ENCODE data around the gene CRTC2.

CRTC2 gene

DNA sequence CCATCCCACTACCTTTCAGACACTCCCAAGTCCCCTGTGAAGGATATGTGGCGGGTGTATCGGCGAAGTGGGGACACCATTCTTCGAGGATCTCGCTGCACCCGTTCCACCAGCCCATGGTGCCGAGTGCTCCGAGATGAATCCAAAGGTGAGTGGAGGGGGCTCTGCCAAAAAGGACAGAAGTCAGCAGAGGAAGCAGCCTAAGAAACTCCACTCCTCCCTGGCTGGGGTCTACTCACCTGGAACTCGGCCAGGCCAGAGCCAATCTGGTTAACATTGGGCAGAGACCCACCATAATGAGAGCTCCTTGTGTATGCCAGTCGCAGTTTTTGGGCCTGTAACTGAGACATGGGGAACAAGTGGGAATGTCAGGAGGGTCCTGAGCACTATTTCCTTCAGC lies 3.6 kb downstream of the CRTC2 start:
- H3K4me3 ChIP-seq (ENCODE audit: control insufficient read depth in 1 of 7, extremely low read depth in 1 of 7, insufficient read depth in 4 of 7, low read depth in 2 of 7, low read length in 6 of 7) = no peak overlapping the region
- no peak overlapping the region for H3K27ac ChIP-seq (ENCODE audit: insufficient read depth in 1 of 2, low read depth in 1 of 2, low read length in 2 of 2, poor library complexity in 1 of 2, severe bottlenecking in 2 of 2)
- H3K4me1 ChIP-seq (ENCODE audit: control extremely low read depth in 1 of 4, control insufficient read depth in 4 of 4, insufficient read depth in 4 of 4, low read length in 3 of 4) = peaks cover 12 to 39% (median 30%) of the 10 kb centered on the region in 4 experiments
- H3K36me3 ChIP-seq (ENCODE audit: control insufficient read depth in 4 of 4, insufficient read depth in 4 of 4, low read length in 3 of 4) = peaks cover 14 to 56% (median 43%) of the 10 kb centered on the region in 4 experiments
- ChIA-PET CTCF (interaction anchor here (1.4 to 6.2 kb wide), 2 partner anchors 9 to 30 kb away, joined by 3 to 52 read pairs; partner anchors contain the start of gene DENND4B), POLR2A (no interaction called here)
- H3K9me3 ChIP-seq (ENCODE audit: control extremely low read depth in 1 of 5, control insufficient read depth in 4 of 5, insufficient read depth in 2 of 5, low read depth in 1 of 5, low read length in 4 of 5) = no peaks in the 10 kb centered on the region
- H3K27me3 ChIP-seq (replicated peaks in 2 of 5; ENCODE audit: control insufficient read depth in 4 of 5, insufficient read depth in 5 of 5, low read length in 4 of 5) = no peaks in the 10 kb centered on the region
- WGBS (ENCODE audit: insufficient coverage) = 95% methylated on average over 8 of the region's 10 CpGs
- DNase-seq = no peak

DNA sequence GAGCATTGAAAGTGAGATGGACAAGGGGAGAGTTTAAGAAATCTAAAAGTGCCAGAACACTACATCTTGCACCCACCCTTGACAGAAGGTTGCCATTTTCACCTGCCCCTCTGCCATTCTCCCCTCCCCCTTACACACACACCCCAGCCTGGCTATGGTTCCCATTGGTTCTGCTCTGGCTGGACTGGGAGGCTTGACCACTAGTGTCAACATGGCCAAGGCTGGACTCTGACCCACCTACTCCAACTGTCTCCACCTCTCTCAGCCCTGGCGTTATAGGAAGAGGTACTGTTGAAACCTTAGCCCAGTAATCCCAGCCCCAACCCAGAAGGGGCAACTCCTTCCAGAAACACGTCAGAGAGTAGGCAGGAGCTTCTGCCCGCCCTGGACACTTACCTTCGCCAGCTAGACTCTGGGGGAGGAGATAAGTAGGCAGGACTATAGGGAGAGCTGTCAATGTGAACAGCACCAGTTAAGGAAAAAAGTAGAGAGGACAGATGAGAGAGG lies 4.5 kb downstream of the CRTC2 start:
- ChIA-PET POLR2A (no interaction called here), CTCF (interaction anchor here (1.0 to 6.2 kb wide), 5 partner anchors 8 to 156 kb away, joined by 3 to 52 read pairs (median 5); partner anchors contain the start of genes DENND4B and RAB13)
- no peaks in the 10 kb centered on the region for H3K27me3 ChIP-seq (replicated peaks in 2 of 5; ENCODE audit: control insufficient read depth in 4 of 5, insufficient read depth in 5 of 5, low read length in 4 of 5)
- peaks cover 12 to 30% (median 25%) of the 10 kb centered on the region in 4 experiments for H3K4me1 ChIP-seq (ENCODE audit: control extremely low read depth in 1 of 4, control insufficient read depth in 4 of 4, insufficient read depth in 4 of 4, low read length in 3 of 4)
- 96% methylated on average over 4 of the region's 4 CpGs for WGBS (ENCODE audit: insufficient coverage)
- H3K4me3 ChIP-seq (ENCODE audit: control insufficient read depth in 1 of 7, extremely low read depth in 1 of 7, insufficient read depth in 4 of 7, low read depth in 2 of 7, low read length in 6 of 7) = no peak overlapping the region
- peaks cover 14 to 56% (median 43%) of the 10 kb centered on the region in 4 experiments for H3K36me3 ChIP-seq (ENCODE audit: control insufficient read depth in 4 of 4, insufficient read depth in 4 of 4, low read length in 3 of 4)
- H3K27ac ChIP-seq (ENCODE audit: insufficient read depth in 1 of 2, low read depth in 1 of 2, low read length in 2 of 2, poor library complexity in 1 of 2, severe bottlenecking in 2 of 2) = peak overlapping the region in 1 of 2 experiments; percentile 12
- no peak for DNase-seq
- H3K9me3 ChIP-seq (ENCODE audit: control extremely low read depth in 1 of 5, control insufficient read depth in 4 of 5, insufficient read depth in 2 of 5, low read depth in 1 of 5, low read length in 4 of 5) = no peaks in the 10 kb centered on the region

DNA sequence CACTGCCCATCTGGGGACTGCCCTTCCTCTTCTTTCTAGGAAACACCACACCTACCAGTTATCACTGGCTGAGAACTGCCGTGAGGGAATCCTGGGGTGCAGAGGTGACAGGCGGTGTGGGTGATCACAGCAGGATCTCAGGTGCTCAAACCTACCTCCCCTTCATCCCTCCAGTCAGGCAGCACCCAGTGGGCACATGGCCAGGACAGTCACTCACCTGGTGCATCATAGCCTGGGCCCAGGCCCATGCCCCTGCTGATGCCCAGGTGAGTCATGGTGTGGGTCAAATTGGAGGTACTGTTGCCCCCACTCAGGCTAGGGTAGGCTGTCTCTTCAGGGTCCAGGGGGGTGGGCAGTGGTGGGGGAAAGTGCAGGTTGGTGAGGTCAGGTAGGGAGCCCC lies 6.6 kb downstream of the CRTC2 start:
- ChIA-PET CTCF (no interaction called here), POLR2A (no interaction called here)
- Histone ChIP-seq H3K36me3 (ENCODE audit: control insufficient read depth in 4 of 4, insufficient read depth in 4 of 4, low read length in 3 of 4) (peaks cover 14 to 75% (median 58%) of the 10 kb centered on the region in 4 experiments), H3K27ac (ENCODE audit: insufficient read depth in 1 of 2, low read depth in 1 of 2, low read length in 2 of 2, poor library complexity in 1 of 2, severe bottlenecking in 2 of 2) (no peak overlapping the region), H3K27me3 (replicated peaks in 2 of 5; ENCODE audit: control insufficient read depth in 4 of 5, insufficient read depth in 5 of 5, low read length in 4 of 5) (no peaks in the 10 kb centered on the region), H3K9me3 (ENCODE audit: control extremely low read depth in 1 of 5, control insufficient read depth in 4 of 5, insufficient read depth in 2 of 5, low read depth in 1 of 5, low read length in 4 of 5) (no peaks in the 10 kb centered on the region), H3K4me3 (ENCODE audit: control insufficient read depth in 1 of 7, extremely low read depth in 1 of 7, insufficient read depth in 4 of 7, low read depth in 2 of 7, low read length in 6 of 7) (no peak overlapping the region), H3K4me1 (ENCODE audit: control extremely low read depth in 1 of 4, control insufficient read depth in 4 of 4, insufficient read depth in 4 of 4, low read length in 3 of 4) (peaks cover 4 to 23% (median 22%) of the 10 kb centered on the region in 4 experiments)
- WGBS (ENCODE audit: insufficient coverage) = 100% methylated on average over 1 of the region's 2 CpGs
- DNase-seq = no peak

DNA sequence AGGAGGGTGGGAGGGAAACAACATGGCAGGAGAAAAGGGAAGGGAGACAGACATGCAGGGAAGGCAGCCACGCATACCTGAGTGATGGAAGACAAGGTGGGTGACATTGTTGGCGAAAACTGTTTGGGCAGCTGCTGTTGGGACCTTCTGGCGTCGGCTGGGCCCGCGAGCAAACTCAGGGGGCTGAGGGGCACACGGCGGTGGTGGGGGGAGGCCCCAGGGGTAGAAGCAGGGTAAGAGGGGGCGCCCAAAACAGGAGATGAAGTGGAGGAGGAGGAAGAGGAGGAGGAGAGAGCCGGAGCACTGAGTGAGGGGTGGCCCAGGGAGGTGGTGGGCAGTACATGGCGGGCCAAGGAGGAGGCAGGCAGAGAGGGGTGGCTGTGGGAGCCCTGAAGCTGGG lies 7.2 kb downstream of the CRTC2 start:
- no peak overlapping the region for H3K4me3 ChIP-seq (ENCODE audit: control insufficient read depth in 1 of 7, extremely low read depth in 1 of 7, insufficient read depth in 4 of 7, low read depth in 2 of 7, low read length in 6 of 7)
- peaks cover 0 to 19% (median 18%) of the 10 kb centered on the region in 4 experiments for H3K4me1 ChIP-seq (ENCODE audit: control extremely low read depth in 1 of 4, control insufficient read depth in 4 of 4, insufficient read depth in 4 of 4, low read length in 3 of 4)
- H3K9me3 ChIP-seq (ENCODE audit: control extremely low read depth in 1 of 5, control insufficient read depth in 4 of 5, insufficient read depth in 2 of 5, low read depth in 1 of 5, low read length in 4 of 5) = no peaks in the 10 kb centered on the region
- CTCF ChIA-PET = interaction anchor here (1.0 to 1.5 kb wide), 2 partner anchors 27 to 125 kb away, joined by 3 read pairs; no protein-coding TSS in a partner anchor
- peaks cover 14 to 75% (median 58%) of the 10 kb centered on the region in 4 experiments for H3K36me3 ChIP-seq (ENCODE audit: control insufficient read depth in 4 of 4, insufficient read depth in 4 of 4, low read length in 3 of 4)
- no peaks in the 10 kb centered on the region for H3K27me3 ChIP-seq (replicated peaks in 2 of 5; ENCODE audit: control insufficient read depth in 4 of 5, insufficient read depth in 5 of 5, low read length in 4 of 5)
- 98% methylated on average over 11 of the region's 11 CpGs for WGBS (ENCODE audit: insufficient coverage)
- POLR2A ChIA-PET = no interaction called here
- no peak for DNase-seq
- no peak overlapping the region for H3K27ac ChIP-seq (ENCODE audit: insufficient read depth in 1 of 2, low read depth in 1 of 2, low read length in 2 of 2, poor library complexity in 1 of 2, severe bottlenecking in 2 of 2)

DNA sequence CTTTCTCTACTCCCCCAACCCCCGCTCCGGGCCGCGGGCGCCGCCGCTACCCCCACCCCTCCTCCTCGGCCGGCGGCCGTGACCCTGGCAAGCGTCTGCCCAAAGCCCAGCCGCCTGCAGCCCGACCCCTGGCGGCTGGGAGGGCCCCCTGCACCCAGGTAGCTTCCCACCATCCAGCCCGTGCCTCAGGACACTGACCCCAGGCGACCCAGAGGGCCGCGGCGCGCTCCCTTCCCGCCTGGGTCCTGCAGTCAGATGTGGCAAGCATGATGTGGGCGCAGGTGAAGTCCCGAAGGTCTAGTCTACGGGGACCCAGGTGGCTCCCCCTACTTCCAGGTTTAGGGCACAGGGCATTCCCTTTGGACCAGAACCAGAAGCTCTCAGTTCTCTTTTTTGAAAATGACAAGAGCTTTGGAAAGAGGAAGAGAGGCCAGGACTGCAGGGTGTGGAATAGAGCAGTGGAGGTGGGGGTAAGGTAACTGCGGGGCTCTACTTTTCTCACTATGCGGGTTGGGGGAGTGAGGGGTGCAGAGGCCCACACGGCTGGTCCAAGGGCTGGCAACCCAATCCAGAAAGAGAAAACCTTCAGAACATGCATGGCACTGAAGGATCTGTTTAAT lies 11.7 kb downstream of the CRTC2 start, which contains the start of gene DENND4B:
TSS of gene DENND4B (minus strand) at position 97 of the 620 bp plus-strand sequence. CDS start 2,344 bp downstream, outside the sequence.
- peaks cover 10 to 66% (median 50%) of the 10 kb centered on the region in 4 experiments for H3K36me3 ChIP-seq (ENCODE audit: control insufficient read depth in 4 of 4, insufficient read depth in 4 of 4, low read length in 3 of 4)
- no peaks in the 10 kb centered on the region for H3K9me3 ChIP-seq (ENCODE audit: control extremely low read depth in 1 of 5, control insufficient read depth in 4 of 5, insufficient read depth in 2 of 5, low read depth in 1 of 5, low read length in 4 of 5)

DNA sequence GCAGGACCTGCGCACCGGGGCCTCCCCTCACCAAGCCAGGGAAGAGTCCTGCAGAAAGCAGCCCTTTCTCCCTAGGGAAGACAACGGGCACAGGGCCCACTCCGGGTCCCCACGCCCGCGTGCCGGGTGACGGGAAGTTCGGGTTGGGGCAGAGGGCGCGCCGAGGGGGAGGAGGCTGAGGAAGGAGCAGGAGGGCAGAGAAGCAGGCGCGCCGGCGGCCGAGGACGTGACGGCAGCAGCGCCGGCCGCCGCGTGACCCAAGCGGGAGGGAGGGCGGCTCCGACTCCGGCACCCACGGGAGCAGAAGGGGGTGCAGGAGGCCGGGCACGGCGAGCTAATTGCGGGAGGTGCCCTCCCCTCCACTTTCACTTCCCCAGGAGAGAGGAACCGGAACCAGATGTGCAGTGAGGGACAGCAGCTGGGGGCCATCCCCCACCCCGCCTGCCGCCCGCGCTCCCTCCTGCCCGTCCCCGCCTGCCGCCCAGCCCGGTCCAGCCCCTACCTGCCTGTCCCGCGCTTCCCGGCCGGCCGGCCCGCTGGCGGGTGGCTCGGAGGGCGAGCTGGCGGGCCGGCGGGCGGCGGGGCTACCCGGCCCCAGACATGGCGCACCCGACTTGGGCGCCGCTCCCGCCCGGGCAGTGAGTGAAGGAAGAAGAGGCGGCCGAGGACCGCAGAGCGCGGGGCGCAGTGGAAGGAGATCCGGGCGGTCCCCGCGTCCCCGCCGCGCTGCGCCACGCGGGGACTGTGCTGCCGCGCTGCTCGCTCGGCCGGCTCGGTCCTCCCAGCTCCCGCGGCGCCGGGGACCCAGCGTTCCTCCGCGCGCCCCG lies 12.4 kb downstream of the CRTC2 start:
- peaks cover 8 to 66% (median 50%) of the 10 kb centered on the region in 4 experiments for H3K36me3 ChIP-seq (ENCODE audit: control insufficient read depth in 4 of 4, insufficient read depth in 4 of 4, low read length in 3 of 4)
- DNase-seq = peak; percentile 89 to 97 (median 95)
- WGBS (ENCODE audit: insufficient coverage) = 0% methylated on average over 68 of the region's 95 CpGs
- ChIA-PET CTCF (interaction anchor here (0.9 to 5.1 kb wide), 14 partner anchors 9 to 154 kb away, joined by 3 to 52 read pairs (median 8); partner anchors contain the start of genes CREB3L4, CRTC2, GATAD2B and JTB), POLR2A (interaction anchor here (0.6 to 3.8 kb wide), 12 partner anchors 12 to 124 kb away, joined by 3 to 26 read pairs (median 5); partner anchors contain the start of genes CREB3L4, CRTC2, GATAD2B and JTB)
- peak overlapping the region; percentile 71 to 92 (median 83) for H3K4me3 ChIP-seq (ENCODE audit: control insufficient read depth in 1 of 7, extremely low read depth in 1 of 7, insufficient read depth in 4 of 7, low read depth in 2 of 7, low read length in 6 of 7)
- H3K27ac ChIP-seq (ENCODE audit: insufficient read depth in 1 of 2, low read depth in 1 of 2, low read length in 2 of 2, poor library complexity in 1 of 2, severe bottlenecking in 2 of 2) = peak overlapping the region; percentile 83 to 91
- peaks cover 4 to 33% (median 30%) of the 10 kb centered on the region in 4 experiments for H3K4me1 ChIP-seq (ENCODE audit: control extremely low read depth in 1 of 4, control insufficient read depth in 4 of 4, insufficient read depth in 4 of 4, low read length in 3 of 4)
- no peaks in the 10 kb centered on the region for H3K27me3 ChIP-seq (replicated peaks in 2 of 5; ENCODE audit: control insufficient read depth in 4 of 5, insufficient read depth in 5 of 5, low read length in 4 of 5)
- H3K9me3 ChIP-seq (ENCODE audit: control extremely low read depth in 1 of 5, control insufficient read depth in 4 of 5, insufficient read depth in 2 of 5, low read depth in 1 of 5, low read length in 4 of 5) = no peaks in the 10 kb centered on the region

More for the DNA sequence above, 11.7 kb downstream of the CRTC2 start, which contains the start of gene DENND4B:
- WGBS (ENCODE audit: insufficient coverage) = 20% methylated on average over 15 of the region's 28 CpGs
- POLR2A ChIA-PET = interaction anchor here (0.6 to 3.8 kb wide), 11 partner anchors 11 to 275 kb away, joined by 3 to 26 read pairs (median 5); partner anchors contain the start of genes CREB3L4, CRTC2, GATAD2B and JTB
- no peaks in the 10 kb centered on the region for H3K27me3 ChIP-seq (replicated peaks in 2 of 5; ENCODE audit: control insufficient read depth in 4 of 5, insufficient read depth in 5 of 5, low read length in 4 of 5)
- peaks cover 4 to 33% (median 30%) of the 10 kb centered on the region in 4 experiments for H3K4me1 ChIP-seq (ENCODE audit: control extremely low read depth in 1 of 4, control insufficient read depth in 4 of 4, insufficient read depth in 4 of 4, low read length in 3 of 4)
- peak within 1 kb of the TSS; percentile 83 to 91 for H3K27ac ChIP-seq (ENCODE audit: insufficient read depth in 1 of 2, low read depth in 1 of 2, low read length in 2 of 2, poor library complexity in 1 of 2, severe bottlenecking in 2 of 2)
- H3K4me3 ChIP-seq (ENCODE audit: control insufficient read depth in 1 of 7, extremely low read depth in 1 of 7, insufficient read depth in 4 of 7, low read depth in 2 of 7, low read length in 6 of 7) = peak within 1 kb of the TSS; percentile 71 to 92 (median 83)
- peak; percentile 77 to 88 (median 87) for DNase-seq
- CTCF ChIA-PET = interaction anchor here (0.9 to 5.1 kb wide), 13 partner anchors 9 to 150 kb away, joined by 3 to 52 read pairs (median 8); partner anchors contain the start of genes CREB3L4, CRTC2, GATAD2B and JTB
